HG03045 (cell line): ENCODE data around the gene PNLIPRP3.

ENCODE experiments used
- ATAC-seq: cut with Tn5 transposase; IDR thresholded peaks from one replicate; pipeline ENCODE4 v1.9.1; 2021; ENCODE audit warnings: mild to moderate bottlenecking, moderate library complexity; ENCODE audit not compliant: unreplicated experiment

Gene PNLIPRP3

GRCh38 chr10:116504786-116505185, 77.1 kb downstream of the PNLIPRP3 start:
- no peak for ATAC-seq

- no peak for ATAC-seq
These were observed 82.9 kb downstream of the PNLIPRP3 start for GRCh38 chr10:116510565-116510964.

- no peak for ATAC-seq
These were observed 83.7 kb downstream of the PNLIPRP3 start for GRCh38 chr10:116511365-116511764.

DNA sequence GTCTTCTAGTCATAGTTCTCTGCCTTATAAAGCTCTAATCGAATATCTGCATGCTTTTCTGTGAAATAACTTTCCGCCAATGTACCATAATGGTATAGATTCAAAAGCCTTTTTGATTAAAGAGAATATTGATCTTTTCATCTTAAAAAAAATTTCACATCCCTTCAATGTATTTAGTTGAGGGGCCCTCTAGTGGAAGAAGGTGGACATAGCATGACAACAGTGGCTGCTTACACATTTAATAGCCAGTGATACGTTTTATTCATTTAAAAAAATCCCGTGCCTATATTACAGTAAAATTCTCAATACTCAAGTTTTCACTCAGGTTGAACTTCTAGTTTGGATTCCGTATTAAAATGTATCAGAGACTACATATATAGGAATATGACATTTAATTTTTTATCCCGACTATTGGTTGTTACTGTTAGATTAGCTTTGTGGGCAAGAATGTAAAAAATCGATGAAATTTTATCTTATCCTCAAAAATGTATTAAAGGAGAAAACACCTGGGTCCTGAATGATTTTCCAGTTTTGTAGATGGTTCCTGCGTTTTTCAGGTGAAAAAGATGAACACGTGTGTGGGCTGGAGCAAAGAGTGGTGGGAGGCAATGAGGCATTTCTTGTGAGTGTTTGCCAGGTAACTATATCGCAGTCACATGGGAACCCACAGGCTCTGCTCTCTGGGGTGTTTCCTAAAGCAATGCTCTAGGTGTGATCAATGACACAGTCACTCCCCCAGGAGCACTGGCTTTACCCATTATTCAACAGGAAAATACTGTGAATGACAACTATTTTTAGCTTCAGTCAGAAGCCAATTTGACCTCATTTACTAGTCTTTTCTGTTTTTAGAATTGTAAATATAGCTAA, 94.0 kb downstream of the PNLIPRP3 start:
- no peak for ATAC-seq

DNA sequence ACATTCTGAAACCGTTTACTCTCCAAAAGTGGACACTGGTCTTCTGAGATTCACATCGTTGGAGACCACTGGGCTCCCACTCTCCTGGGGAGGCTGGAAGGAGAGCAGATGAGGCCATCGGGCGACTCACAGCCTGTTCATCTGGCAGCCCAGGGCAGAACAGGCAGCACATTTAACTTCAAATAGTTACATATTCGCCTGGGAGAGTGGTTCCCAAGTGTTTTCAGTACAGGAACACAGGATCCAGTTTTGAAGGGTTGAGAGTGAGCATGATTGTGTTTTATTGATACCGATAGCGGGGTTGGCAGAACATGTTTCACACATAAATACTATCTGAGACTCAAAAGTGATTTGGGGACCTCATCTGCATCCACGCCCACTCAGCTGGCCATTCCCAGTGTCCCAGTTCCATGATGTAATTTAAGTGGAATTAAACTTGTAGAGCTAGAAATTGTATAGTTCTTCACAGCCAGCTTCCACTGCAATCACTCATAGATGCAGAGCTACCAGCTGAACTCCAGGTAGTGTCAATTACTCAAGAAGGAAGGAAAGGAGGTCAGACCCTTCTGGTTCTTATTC, 95.2 kb downstream of the PNLIPRP3 start:
- no peak for ATAC-seq

- no peak for ATAC-seq
These were observed 97.1 kb downstream of the PNLIPRP3 start for GRCh38 chr10:116524736-116525135.

GRCh38 chr10:116526219-116526618, 98.6 kb downstream of the PNLIPRP3 start:
- no peak for ATAC-seq
